Measurements from ENCODE around the gene SPIC. TPM values are rescaled to one million over a fixed set of nuclear protein-coding genes. Genes with fewer than 3 reads are reported as not detected.

SPIC gene
- total RNA-seq, 1 experiment from 2014 or later: not detected

GRCh38 chr12:101536069-101536674 is 61.0 kb downstream of the SPIC start:
- Histone ChIP-seq H3K27ac (ENCODE audit: insufficient read length, low read depth, low read length) (no peak overlapping the region), H2BK120ac (ENCODE audit: low read depth, low read length, poor library complexity, severe bottlenecking) (no peak overlapping the region), H3K79me1 (ENCODE audit: insufficient read depth, low read depth, low read length, poor library complexity, severe bottlenecking) (no peaks in the 10 kb centered on the region), H3K9me3 (ENCODE audit: control insufficient read depth, low read depth, low read length) (no peaks in the 10 kb centered on the region), H3K14ac (ENCODE audit: insufficient read depth, low read length) (no peak overlapping the region), H2BK5ac (ENCODE audit: insufficient read length, low read length) (no peak overlapping the region), H3K23ac (ENCODE audit: insufficient read length, low read depth, low read length) (no peak overlapping the region), H2BK15ac (ENCODE audit: low read depth, low read length) (no peak overlapping the region), H3K4me2 (ENCODE audit: insufficient read depth, insufficient read length, low read length) (no peak overlapping the region), H3K4ac (ENCODE audit: low read depth, low read length) (no peak overlapping the region), H3K18ac (ENCODE audit: insufficient read length, low read depth, low read length) (no peak overlapping the region), H3K79me2 (ENCODE audit: insufficient read depth, low read length) (no peaks in the 10 kb centered on the region), H4K91ac (ENCODE audit: insufficient read length, low read depth, low read length) (no peak overlapping the region), H3K56ac (ENCODE audit: insufficient read length, low read depth, low read length) (no peak overlapping the region), H3K27me3 (ENCODE audit: insufficient read depth, low read length) (no peaks in the 10 kb centered on the region), H3K4me1 (ENCODE audit: insufficient read depth, low read length) (no peaks in the 10 kb centered on the region), H3K9ac (ENCODE audit: extremely low read depth, insufficient read length, low read length) (no peak overlapping the region), H3T11ph (ENCODE audit: low read length) (no peak overlapping the region), H2AK5ac (ENCODE audit: insufficient read length, low read length) (no peak overlapping the region), H2AFZ (ENCODE audit: low read length) (no peak overlapping the region), H2BK20ac (ENCODE audit: low read depth, low read length, poor library complexity, severe bottlenecking) (no peak overlapping the region), H3K23me2 (ENCODE audit: insufficient read length, low read depth, low read length, poor library complexity, severe bottlenecking) (no peaks in the 10 kb centered on the region), H4K5ac (ENCODE audit: insufficient read length, low read depth, low read length) (no peak overlapping the region), H2BK12ac (ENCODE audit: insufficient read length, low read depth, low read length) (no peak overlapping the region), H4K8ac (replicated peaks; ENCODE audit: insufficient read length, low read depth, low read length) (no peak overlapping the region), H4K20me1 (ENCODE audit: control insufficient read depth, insufficient read depth, insufficient read length) (no peaks in the 10 kb centered on the region)
- Mint-ChIP-seq H3K27me3 (ENCODE audit: low read depth) (no peaks in the 10 kb centered on the region), H3K9me3 (no peaks in the 10 kb centered on the region), H3K27ac (no peak overlapping the region), H3K4me1 (peaks cover 5 to 7% of the 10 kb centered on the region in 2 experiments; a peak in 3 of 4 replicates), H3K36me3 (ENCODE audit: insufficient read depth in 1 of 3, low read depth in 3 of 3) (no peaks in the 10 kb centered on the region; a peak in 1 of 7 replicates), H3K4me3 (no peak overlapping the region)
- WGBS (ENCODE audit: extremely low coverage, insufficient read length, low lambda C conversion rate): no CpG with 5 or more reads among the region's 2 CpGs
- TF ChIP-seq CTCF (conservative IDR thresholded peaks at IDR 0.05): no peak
- no peak for DNase-seq

Other genes starting within 250 kb of the SPIC start
- 35.3 and 38.3 TPM in 2 replicates for gene UTP20, start 195.2 kb upstream of the SPIC start, total RNA-seq (2021)
- 68.0 and 71.1 TPM in 2 replicates for gene ARL1, start 67.6 kb upstream of the SPIC start, total RNA-seq (2021)
- not detected in 2 replicates for gene MYBPC1, start 119.6 kb downstream of the SPIC start, total RNA-seq (2021)
- gene CHPT1, start 222.3 kb downstream of the SPIC start, total RNA-seq (2021): 14.2 and 17.1 TPM in 2 replicates